ENCODE data around the gene PPP1R1B. TPM values are rescaled to one million over a fixed set of nuclear protein-coding genes. Genes with fewer than 3 reads are reported as not detected.

Gene PPP1R1B
- total RNA-seq, 1 donor from 2014 or later = 25.1 TPM

GRCh38 chr17:39629898-39630297 is 3.1 kb downstream of the PPP1R1B start:
- intact Hi-C loops (cut with DNase I) = loop anchor here (10.0 kb wide), 1 partner anchor 125 kb away; no protein-coding TSS in a partner anchor
- Histone ChIP-seq H3K27me3 (peaks cover 30% of the 10 kb centered on the region), H3K36me3 (no peaks in the 10 kb centered on the region), H3K4me3 (peak overlapping the region; percentile 16), H3K27ac (peak overlapping the region; percentile 24), H3K9me3 (no peaks in the 10 kb centered on the region), H3K4me1 (no peaks in the 10 kb centered on the region)
- no peak for TF ChIP-seq CTCF (IDR thresholded peaks at IDR 0.05)
- DNase-seq = no peak
- no peak for ATAC-seq

- ATAC-seq (peak; percentile 68), DNase-seq (peak; percentile 79)
- Histone ChIP-seq H3K27me3 (peaks cover 18% of the 10 kb centered on the region), H3K9me3 (no peaks in the 10 kb centered on the region), H3K27ac (peak overlapping the region; percentile 51), H3K36me3 (no peaks in the 10 kb centered on the region), H3K4me1 (peaks cover 4% of the 10 kb centered on the region), H3K4me3 (peak overlapping the region; percentile 23)
- no peak for TF ChIP-seq CTCF (IDR thresholded peaks at IDR 0.05)
- intact Hi-C loops (cut with DNase I) = no loop called here
These were observed 4.7 kb downstream of the PPP1R1B start for GRCh38 chr17:39631403-39631802.

- no peak for ATAC-seq
- peak overlapping the region; percentile 51 for H3K27ac ChIP-seq
- no peaks in the 10 kb centered on the region for H3K9me3 ChIP-seq
- peak; percentile 72 for DNase-seq
- peak overlapping the region; percentile 23 for H3K4me3 ChIP-seq
- peaks cover 11% of the 10 kb centered on the region for H3K27me3 ChIP-seq
- peaks cover 8% of the 10 kb centered on the region for H3K4me1 ChIP-seq
- no peaks in the 10 kb centered on the region for H3K36me3 ChIP-seq
- no peak for TF ChIP-seq CTCF (IDR thresholded peaks at IDR 0.05)
- intact Hi-C loops (cut with DNase I) = no loop called here
These were observed 5.6 kb downstream of the PPP1R1B start for GRCh38 chr17:39632153-39632941.

GRCh38 chr17:39633570-39634183 is 6.9 kb downstream of the PPP1R1B start:
- Histone ChIP-seq H3K36me3 (no peaks in the 10 kb centered on the region), H3K27me3 (peaks cover 6% of the 10 kb centered on the region), H3K27ac (no peak overlapping the region), H3K9me3 (no peaks in the 10 kb centered on the region), H3K4me3 (no peak overlapping the region), H3K4me1 (peaks cover 19% of the 10 kb centered on the region)
- no peak for DNase-seq
- no peak for TF ChIP-seq CTCF (IDR thresholded peaks at IDR 0.05)
- intact Hi-C loops (cut with DNase I) = no loop called here
- no peak for ATAC-seq

GRCh38 chr17:39634384-39634871 is 7.7 kb downstream of the PPP1R1B start:
- ATAC-seq = no peak
- no peak for DNase-seq
- intact Hi-C loops (cut with DNase I) = no loop called here
- TF ChIP-seq CTCF (IDR thresholded peaks at IDR 0.05) = peak; percentile 77
- Histone ChIP-seq H3K4me1 (peaks cover 27% of the 10 kb centered on the region), H3K36me3 (no peaks in the 10 kb centered on the region), H3K4me3 (no peak overlapping the region), H3K9me3 (no peaks in the 10 kb centered on the region), H3K27me3 (peaks cover 5% of the 10 kb centered on the region), H3K27ac (no peak overlapping the region)
